A673 (cell line): Measurements from ENCODE around the gene RYR1. TPM values are rescaled to one million over a fixed set of nuclear protein-coding genes. Genes with fewer than 3 reads are reported as not detected.

Experiments
- BruUV-seq: library from RNA; stranded (reverse); fragments of 400-500 nt; replicated peaks from 2 replicates; lab custom pipeline; 2021; lab: Mats Ljungman, UMichigan
- CTCF ChIA-PET: fragments of 300-600 bp; sonication (Branson Sonifier 250); formaldehyde crosslinking; loops from one replicate; lab custom pipeline; 2022; ENCODE audit warnings: antibody characterized with exemption; lab: Charles Lee
- POLR2A ChIA-PET: fragments of 300-600 bp; sonication (Branson Sonifier 250); formaldehyde crosslinking; loops from one replicate; lab custom pipeline; 2022; ENCODE audit warnings: antibody characterized with exemption; ENCODE audit not compliant: low non-redundant PET; lab: Charles Lee
- DNase-seq: peaks from one replicate; pipeline ENCODE4 v3.0.0-alpha.2; 2015; ENCODE audit warnings: low spot score
- H3K27ac ChIP-seq: fragments of 200-600 bp; sonication (generic); 2 replicates; pipeline ENCODE4 v1.5.1; 2016; ENCODE audit warnings: mixed run types, low read depth, mild to moderate bottlenecking, mixed read lengths, antibody characterized with exemption, low read length; ENCODE audit not compliant: poor library complexity, severe bottlenecking
- H3K27me3 ChIP-seq: fragments of 200-600 bp; sonication (generic); replicated peaks from 2 replicates; pipeline ENCODE4 v1.6.1; 2017; ENCODE audit warnings: mixed run types, low read depth, mild to moderate bottlenecking, mixed read lengths, antibody characterized with exemption, low read length; ENCODE audit not compliant: insufficient read depth, poor library complexity
- H3K36me3 ChIP-seq: fragments of 200-600 bp; sonication (generic); 2 replicates; pipeline ENCODE4 v1.6.1; 2016; ENCODE audit warnings: mixed run types, mild to moderate bottlenecking, mixed read lengths, antibody characterized with exemption, low read length; ENCODE audit not compliant: insufficient read depth, poor library complexity, severe bottlenecking
- H3K4me1 ChIP-seq: fragments of 200-600 bp; sonication (generic); 2 replicates; pipeline ENCODE4 v1.6.1; 2017; ENCODE audit warnings: mixed run types, mild to moderate bottlenecking, mixed read lengths, antibody characterized with exemption, low read length; ENCODE audit not compliant: insufficient read depth, poor library complexity, severe bottlenecking
- H3K4me3 ChIP-seq: fragments of 200-600 bp; sonication (generic); 2 replicates; pipeline ENCODE4 v1.5.1; 2016; ENCODE audit warnings: low read depth, mixed run types, mild to moderate bottlenecking, mixed read lengths, low read length; ENCODE audit not compliant: poor library complexity, severe bottlenecking
- H3K9me3 ChIP-seq: fragments of 200-600 bp; sonication (generic); 2 replicates; pipeline ENCODE4 v1.6.1; 2016; ENCODE audit warnings: mixed run types, low read depth, mild to moderate bottlenecking, mixed read lengths, antibody characterized with exemption, low read length; ENCODE audit not compliant: poor library complexity, severe bottlenecking
- CTCF ChIP-seq: fragments of 300-800, 200-600 bp; sonication (generic); conservative IDR thresholded peaks from 2 replicates; pipeline ENCODE4 v1.5.1; 2017; ENCODE audit warnings: low read depth, mild to moderate bottlenecking, antibody characterized with exemption, low read length, moderate library complexity, mixed read lengths
- EZH2 ChIP-seq: fragments of 200-600 bp; sonication (generic); IDR thresholded peaks from 2 replicates; pipeline ENCODE4 v1.6.1; 2017; ENCODE audit warnings: borderline replicate concordance, low read depth, mild to moderate bottlenecking, mixed read lengths, antibody characterized with exemption, low read length; ENCODE audit not compliant: poor library complexity, severe bottlenecking
- intact Hi-C: fragments of 100-400 bp; cut with micrococcal nuclease; formaldehyde crosslinking; loops from one replicate; pipeline ENCODE4 v1.10.0; 2022; ENCODE audit not compliant: unreplicated experiment
- total RNA-seq: library from RNA; stranded (reverse); gene quantifications from 2 replicates; pipeline ENCODE4 v1.2.3, GENCODE V29; 2021

The RYR1 gene
- total RNA-seq, 1 experiment from 2014 or later, result 0.28 TPM

DNA sequence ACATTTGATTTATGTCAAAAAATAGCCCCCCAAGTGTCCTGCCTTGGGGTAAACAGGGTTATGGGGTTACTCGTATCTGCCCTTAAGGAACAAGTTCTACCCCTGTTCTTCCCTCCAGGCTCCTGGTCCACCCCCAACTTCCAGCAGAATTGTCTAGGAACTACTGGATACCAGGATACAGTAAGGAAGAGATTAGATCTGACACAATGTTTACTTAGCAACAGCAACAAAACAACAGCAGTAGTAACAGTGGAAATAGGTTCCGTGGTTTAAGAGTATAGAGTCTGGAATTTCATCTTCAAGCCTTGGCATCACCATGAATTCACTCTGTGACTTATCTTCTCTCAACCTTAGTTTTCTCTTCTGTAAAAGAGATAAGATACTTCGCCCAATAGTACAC lies 32.3 kb upstream of the RYR1 start:
- intact Hi-C loops, result loop anchor here (10.0 kb wide), 1 partner anchor 166 kb away; no protein-coding TSS in a partner anchor
- no peak for TF ChIP-seq EZH2
- no peak for TF ChIP-seq CTCF
- H3K27me3 ChIP-seq, result no peaks in the 10 kb centered on the region
- no peaks in the 10 kb centered on the region for H3K36me3 ChIP-seq
- no peak overlapping the region for H3K4me3 ChIP-seq
- no peak overlapping the region for H3K27ac ChIP-seq
- no TSS peak for BruUV-seq
- H3K9me3 ChIP-seq, result no peaks in the 10 kb centered on the region
- CTCF ChIA-PET, result no interaction called here
- no peaks in the 10 kb centered on the region for H3K4me1 ChIP-seq
- POLR2A ChIA-PET, result interaction anchor here (0.7 kb wide), 1 partner anchor 13 kb away, joined by 20 read pairs; no protein-coding TSS in a partner anchor
- DNase-seq, result no peak

DNA sequence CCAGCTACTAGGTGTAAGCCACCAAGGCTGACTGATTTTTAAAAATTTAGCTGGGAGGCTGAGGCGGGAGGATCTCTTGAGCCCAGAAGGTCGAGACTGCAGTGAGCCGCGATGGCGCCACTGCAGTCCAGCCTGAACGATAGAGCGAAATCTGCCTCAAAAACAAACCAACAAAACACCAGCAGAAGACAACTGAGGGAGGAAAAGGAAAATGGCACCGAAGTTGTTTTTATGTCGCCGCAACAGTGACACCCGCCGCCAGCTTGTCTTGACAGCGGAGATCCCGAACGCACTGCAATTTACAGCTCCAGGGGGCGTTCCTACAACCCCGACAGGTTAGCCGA lies 30.9 kb upstream of the RYR1 start:
- H3K27me3 ChIP-seq, result no peaks in the 10 kb centered on the region
- H3K9me3 ChIP-seq, result no peaks in the 10 kb centered on the region
- no peak for DNase-seq
- POLR2A ChIA-PET, result no interaction called here
- no peak overlapping the region for H3K27ac ChIP-seq
- peak overlapping the region; percentile 87 for H3K4me3 ChIP-seq
- BruUV-seq, result no TSS peak
- TF ChIP-seq EZH2, result no peak
- TF ChIP-seq CTCF, result no peak
- CTCF ChIA-PET, result interaction anchor here (0.5 to 1.6 kb wide), 19 partner anchors 9 to 1529 kb away, joined by 3 to 14 read pairs (median 4); partner anchors contain the start of genes ACTN4, ECH1, GGN and NFKBIB
- no peaks in the 10 kb centered on the region for H3K36me3 ChIP-seq
- no peaks in the 10 kb centered on the region for H3K4me1 ChIP-seq
- intact Hi-C loops, result loop anchor here (2.0 to 10.0 kb wide), 3 partner anchors 168 to 528 kb away; partner anchors contain the start of genes MRPS12 and SARS2

DNA sequence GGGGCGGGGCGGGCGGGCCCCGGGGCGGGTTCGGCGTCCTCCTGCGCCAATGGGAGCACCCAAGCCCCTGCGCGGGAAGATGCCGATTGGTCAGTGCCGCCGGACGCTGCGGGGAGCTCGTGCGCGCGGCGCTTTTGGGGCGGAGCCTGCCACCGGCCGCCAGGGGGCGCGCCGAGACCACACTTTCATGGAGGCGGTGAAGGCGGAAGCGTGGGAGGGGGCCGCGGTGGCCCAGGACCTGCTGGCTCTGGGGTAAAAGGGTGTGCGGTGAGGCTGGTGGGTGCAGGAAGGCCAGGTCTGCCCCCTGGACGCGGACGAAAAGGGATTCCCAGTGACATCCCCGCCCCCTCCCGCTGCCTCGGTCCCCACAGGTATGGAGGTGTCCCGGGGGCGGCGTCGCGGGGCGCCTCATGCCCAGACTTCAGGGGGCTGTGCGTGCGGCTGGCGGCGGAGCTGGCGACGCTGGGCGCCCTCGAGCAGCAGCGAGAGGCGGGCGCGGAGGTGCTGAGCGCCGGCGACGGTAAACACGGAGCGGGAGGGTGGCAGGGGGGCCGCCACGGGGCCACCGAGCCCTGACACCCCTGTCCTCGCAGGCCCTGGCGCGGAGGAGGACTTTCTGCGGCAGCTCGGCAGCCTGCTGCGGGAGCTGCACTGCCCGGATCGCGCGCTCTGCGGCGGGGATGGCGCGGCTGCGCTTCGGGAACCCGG lies 30.4 kb upstream of the RYR1 start, which contains the start of gene FAM98C:
Gene FAM98C, plus strand, starts transcription at position 127 of the 708 bp plus-strand sequence. Its CDS starts 61 bp downstream, at position 188.
- peak; percentile 98 for DNase-seq
- no TSS peak for BruUV-seq
- ChIA-PET CTCF (interaction anchor here (0.5 to 1.6 kb wide), 19 partner anchors 8 to 1529 kb away, joined by 3 to 14 read pairs (median 4); partner anchors contain the start of genes ACTN4, ECH1, GGN and NFKBIB), POLR2A (no interaction called here)
- H3K4me3 ChIP-seq, result peak within 1 kb of the TSS; percentile 87
- H3K9me3 ChIP-seq, result no peaks in the 10 kb centered on the region
- no peaks in the 10 kb centered on the region for H3K4me1 ChIP-seq
- no peaks in the 10 kb centered on the region for H3K36me3 ChIP-seq
- TF ChIP-seq CTCF, result peak; percentile 93
- no peak for TF ChIP-seq EZH2
- intact Hi-C loops, result loop anchor here (2.0 to 10.0 kb wide), 3 partner anchors 168 to 528 kb away; partner anchors contain the start of genes MRPS12 and SARS2
- peak within 1 kb of the TSS; percentile 70 for H3K27ac ChIP-seq
- H3K27me3 ChIP-seq, result no peaks in the 10 kb centered on the region
